Right kidney (tissue), 1 donor: ENCODE measurements around the gene BCL2A1.
"Not testable (repeated sequence)": the region's sequence is repeated elsewhere in the genome, so short reads cannot be mapped to it uniquely, and the experiment has no call there.

ENCODE experiments used
- DNase-seq: peaks from one replicate; pipeline ENCODE4 v3.0.0-alpha.2; 2016

Gene BCL2A1

GRCh38 chr15:79922512-79923078, 48.4 kb downstream of the BCL2A1 start:
- DNase-seq: no peak

- DNase-seq: no peak
These were observed 51.1 kb downstream of the BCL2A1 start for GRCh38 chr15:79919749-79920511.

- DNase-seq: no peak
These were observed 51.8 kb downstream of the BCL2A1 start for GRCh38 chr15:79919090-79919748.

- DNase-seq: no peak
These were observed 52.7 kb downstream of the BCL2A1 start for GRCh38 chr15:79918278-79918677.

GRCh38 chr15:79916502-79917132, 54.4 kb downstream of the BCL2A1 start:
- no peak for DNase-seq

- DNase-seq: not testable (repeated sequence)
These were observed 55.1 kb downstream of the BCL2A1 start for GRCh38 chr15:79915776-79916501.

- no peak for DNase-seq
These were observed 56.3 kb downstream of the BCL2A1 start for GRCh38 chr15:79914728-79915127.
